ENCODE data around the gene GJC1.
"Not testable (repeated sequence)": the region's sequence is repeated elsewhere in the genome, so short reads cannot be mapped to it uniquely, and the experiment has no call there.

GJC1 gene

GRCh38 chr17:44842748-44843147 is 12.7 kb upstream of the GJC1 start:
- no peak for FAIRE-seq

DNA sequence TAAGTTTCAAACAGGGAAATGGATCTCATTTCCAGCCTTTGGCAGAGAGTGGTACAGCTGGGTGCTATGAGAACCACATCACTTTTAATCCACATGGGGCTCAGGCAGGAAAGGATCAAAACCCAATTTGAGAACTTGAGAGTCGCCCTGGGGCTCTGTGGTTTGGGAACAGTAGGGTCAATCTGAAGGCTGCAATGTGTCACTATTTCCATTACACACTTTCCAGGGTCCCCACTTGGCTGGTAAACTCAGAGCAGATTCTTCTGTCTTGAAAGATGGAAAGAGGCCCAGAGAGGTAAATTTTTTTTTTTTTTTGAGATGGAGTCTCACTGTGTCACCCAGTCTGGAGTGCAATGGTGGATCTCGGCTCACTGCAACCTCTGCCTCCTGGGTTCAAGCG is 10.8 kb upstream of the GJC1 start:
- FAIRE-seq: no peak

DNA sequence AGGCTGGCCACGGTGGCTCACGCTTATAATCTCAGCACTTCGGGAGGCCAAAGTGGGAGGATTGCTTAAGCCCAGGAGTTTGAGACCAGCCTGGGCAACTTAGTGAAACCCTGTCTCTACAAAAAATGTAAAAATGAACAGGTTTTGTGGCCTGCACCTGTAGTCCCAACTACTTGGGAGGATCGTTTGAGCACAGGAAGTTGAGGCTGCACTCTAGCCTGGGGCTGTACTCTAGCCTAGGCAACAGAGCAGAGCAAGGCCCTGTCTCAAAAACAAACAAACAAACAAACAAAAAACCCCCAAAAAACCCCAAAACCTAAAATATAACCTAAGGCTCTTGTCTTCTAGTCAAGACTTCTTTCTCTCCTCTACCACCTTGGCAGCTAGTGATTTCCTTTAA is 10.2 kb upstream of the GJC1 start:
- FAIRE-seq: no peak

- FAIRE-seq: no peak
Observed at GRCh38 chr17:44837196-44837595, 7.1 kb upstream of the GJC1 start.

DNA sequence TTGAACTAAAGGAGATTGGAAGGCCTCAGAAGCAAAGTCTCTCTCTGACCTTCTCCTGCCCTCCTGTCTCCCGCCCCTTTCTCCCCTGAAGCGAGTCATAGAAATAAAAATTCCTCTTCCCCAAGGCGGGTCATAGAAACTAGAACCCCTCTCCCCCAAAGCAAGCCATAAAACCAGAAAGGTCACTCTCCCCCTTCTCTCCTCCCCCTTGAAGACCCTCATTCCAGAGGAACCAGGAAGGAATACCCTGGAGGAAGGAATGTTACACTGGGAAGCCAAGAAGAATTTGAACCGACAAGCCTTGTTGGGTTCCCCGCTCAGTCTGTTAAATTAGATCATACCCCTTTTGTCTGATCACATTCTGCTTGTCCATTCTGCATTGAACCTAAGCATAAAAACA is 2.7 kb upstream of the GJC1 start:
- FAIRE-seq: no peak

- FAIRE-seq: no peak
Observed at GRCh38 chr17:44831371-44831770, 1.3 kb upstream of the GJC1 start.

DNA sequence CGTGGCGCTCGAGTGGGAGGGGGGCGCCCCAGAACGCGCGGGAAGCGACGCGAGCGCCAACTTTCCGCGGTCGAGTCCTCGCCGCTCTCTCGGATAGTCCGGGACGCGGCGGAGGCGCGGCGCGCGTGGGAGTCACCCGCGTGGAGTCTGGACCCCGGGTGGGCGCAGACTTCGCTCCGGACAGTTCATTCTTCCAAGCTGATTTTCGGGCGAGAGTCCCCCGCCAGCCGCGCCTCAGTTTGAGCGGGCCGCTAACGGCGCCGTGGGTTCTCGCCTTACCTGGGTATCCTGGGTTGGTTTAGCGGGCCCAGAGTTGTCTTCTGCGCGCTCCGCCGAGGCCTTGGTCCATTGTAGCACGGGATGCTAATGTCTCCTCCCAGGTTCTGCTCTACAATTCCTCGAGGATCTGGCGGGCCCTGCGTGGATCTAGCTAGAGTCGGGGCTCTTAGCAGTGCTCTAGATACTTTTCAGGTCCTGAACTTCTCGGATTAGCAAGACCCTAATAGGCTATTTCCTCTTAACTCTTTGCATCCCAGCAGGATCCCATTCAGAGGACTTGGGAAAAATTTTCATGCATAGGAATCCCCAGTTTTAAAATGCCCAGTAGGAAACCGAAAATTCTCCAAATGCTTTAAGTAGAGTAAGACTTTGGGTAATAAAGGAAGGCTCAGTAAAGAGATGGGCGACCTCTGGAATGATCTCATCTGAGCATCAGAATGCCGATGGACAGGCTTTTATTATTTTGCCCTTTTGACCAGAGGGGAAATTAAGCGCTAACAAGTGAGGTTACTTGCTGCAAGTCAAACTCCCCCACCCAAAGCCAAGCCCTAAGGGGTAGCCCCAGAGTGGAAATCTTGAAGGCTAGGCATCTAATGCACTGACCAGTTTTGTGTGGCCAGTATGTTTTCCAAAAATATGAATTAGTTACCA is 537 bp upstream of the GJC1 start:
- no peak for FAIRE-seq

DNA sequence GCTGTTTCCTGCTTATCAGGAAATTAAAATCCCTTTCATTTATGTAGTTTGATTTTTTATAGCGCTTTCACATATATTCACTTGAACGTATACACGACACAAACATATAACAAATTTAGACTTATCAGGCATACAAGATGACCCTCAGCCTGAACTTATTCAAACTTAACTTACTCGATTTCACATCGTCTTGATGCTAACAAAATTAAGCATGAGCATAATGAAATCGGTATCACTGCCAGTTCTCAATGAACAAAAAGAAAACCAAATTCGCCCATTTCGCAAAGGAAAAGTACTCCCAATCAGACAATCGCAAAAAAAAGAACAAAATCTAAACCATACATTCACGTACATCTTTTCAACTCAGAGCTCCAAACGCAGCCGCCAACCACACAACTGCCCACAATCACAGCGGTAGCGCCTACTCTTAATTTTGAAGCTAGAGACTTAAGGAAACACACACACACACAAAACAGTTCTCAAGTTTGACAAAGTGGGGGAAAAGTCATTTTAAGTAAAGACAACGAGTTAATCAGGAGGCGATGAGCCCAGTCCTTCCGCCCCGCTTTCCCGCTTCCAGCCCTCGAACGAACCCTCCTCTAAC is 1.1 kb downstream of the GJC1 start:
- no peak for FAIRE-seq

- no peak for FAIRE-seq
Observed at GRCh38 chr17:44827863-44828262, 2.2 kb downstream of the GJC1 start.

DNA sequence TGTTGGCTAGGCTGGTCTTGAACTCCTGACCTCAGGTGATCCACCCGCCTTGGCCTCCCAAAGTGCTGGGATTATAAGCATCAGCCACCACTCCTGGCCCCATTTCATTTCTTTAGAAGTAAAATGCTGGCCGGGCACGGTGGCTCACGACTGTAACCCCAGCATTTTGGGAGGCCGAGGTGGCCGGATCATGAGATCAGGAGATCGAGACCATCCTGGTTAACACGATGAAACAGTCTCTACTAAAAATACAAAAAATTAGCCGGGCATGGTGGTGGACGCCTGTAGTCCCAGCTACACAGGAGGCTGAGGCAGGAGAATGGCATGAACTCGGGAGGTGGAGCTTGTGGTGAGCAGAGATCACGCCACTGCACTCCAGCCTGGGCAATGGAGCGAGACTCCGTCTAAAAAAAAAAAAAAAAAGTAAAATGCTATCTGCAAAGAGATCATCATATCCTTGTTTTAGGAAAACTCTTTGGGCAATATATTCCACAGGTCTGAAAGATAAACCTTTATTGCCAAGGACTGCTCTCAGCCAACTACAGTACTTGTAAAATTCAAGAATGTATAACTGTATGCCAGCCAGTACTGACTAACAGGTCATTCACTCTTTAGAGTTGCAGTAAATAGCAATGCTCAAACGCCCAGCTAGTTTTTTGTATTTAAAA is 3.8 kb downstream of the GJC1 start:
- no peak for FAIRE-seq

GRCh38 chr17:44825236-44825635 is 4.9 kb downstream of the GJC1 start:
- not testable (repeated sequence) for FAIRE-seq

- peak; percentile 41 for FAIRE-seq
Observed at GRCh38 chr17:44820631-44821212, 9.4 kb downstream of the GJC1 start.

- FAIRE-seq: not testable (repeated sequence)
Observed at GRCh38 chr17:44818508-44818907, 11.6 kb downstream of the GJC1 start.

DNA sequence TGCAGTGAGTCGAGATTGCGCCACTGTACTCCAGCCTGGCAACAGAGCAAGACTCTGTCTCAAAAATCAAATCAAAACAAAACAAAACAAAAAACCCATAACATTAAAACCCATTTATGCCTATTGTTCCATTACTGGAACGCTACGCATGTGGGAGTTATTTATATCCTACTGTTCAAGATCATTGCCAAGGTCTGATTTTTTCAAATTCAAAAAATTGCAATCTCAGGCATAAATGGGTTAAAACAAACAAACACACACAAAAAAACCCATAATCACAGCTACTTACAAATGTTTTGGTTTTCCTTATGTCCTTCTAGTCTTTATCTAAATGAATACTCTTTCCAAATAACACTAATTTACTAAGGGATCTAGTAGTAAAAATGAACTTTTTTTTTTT is 17.8 kb downstream of the GJC1 start:
- no peak for FAIRE-seq

GRCh38 chr17:44808656-44809388 is 21.3 kb downstream of the GJC1 start:
- not testable (repeated sequence) for FAIRE-seq

- FAIRE-seq: no peak
Observed at GRCh38 chr17:44808156-44808555, 21.9 kb downstream of the GJC1 start.

- no peak for FAIRE-seq
Observed at GRCh38 chr17:44807817-44808155, 22.3 kb downstream of the GJC1 start.

GRCh38 chr17:44807093-44807816 is 22.8 kb downstream of the GJC1 start:
- FAIRE-seq: no peak

DNA sequence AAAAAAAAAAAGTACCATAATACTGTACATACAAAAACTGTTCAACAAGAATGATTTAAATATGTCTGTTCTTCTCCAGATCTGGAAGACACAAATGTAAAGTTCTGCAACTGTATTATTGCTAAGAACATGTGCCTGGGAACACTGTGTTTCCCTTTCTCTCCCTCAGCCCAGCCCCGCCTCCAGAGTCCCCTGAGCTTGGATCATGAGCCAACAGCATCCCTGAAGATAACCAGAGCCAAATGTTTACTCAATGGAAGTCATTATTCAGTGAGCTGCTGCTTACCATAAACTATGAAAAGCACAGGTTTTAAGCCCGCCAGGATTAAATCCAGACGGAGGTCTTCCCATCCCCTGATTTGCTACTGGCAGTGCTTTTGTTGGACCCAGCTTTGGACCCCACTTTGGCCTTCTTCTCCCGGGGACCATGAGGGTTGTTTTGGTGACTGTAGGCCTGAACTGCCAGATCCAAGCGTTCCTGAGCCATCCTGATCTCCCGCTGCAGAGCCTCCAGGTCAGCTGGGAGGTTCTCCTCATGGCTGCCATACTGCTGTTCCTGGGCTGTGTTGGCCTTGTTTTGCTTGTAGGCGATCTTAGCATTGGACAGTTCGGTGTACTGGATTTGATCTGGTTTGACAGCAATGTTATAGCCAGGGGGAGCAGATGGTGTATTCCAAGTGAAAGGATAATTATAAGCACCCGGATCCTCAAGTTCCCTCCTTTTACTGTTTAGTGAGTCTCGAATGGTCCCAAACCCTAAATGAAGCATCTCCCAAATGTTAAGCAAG is 25.6 kb downstream of the GJC1 start:
- no peak for FAIRE-seq

- no peak for FAIRE-seq
Observed at GRCh38 chr17:44801880-44802279, 28.2 kb downstream of the GJC1 start.

GRCh38 chr17:44798356-44798755 is 31.7 kb downstream of the GJC1 start:
- no peak for FAIRE-seq

All from islet of Langerhans (tissue), 1 donor.